Fibroblast of the aortic adventitia (primary cell): Measurements from ENCODE around the gene SNX13. TPM values are rescaled to one million over a fixed set of nuclear protein-coding genes. Genes with fewer than 3 reads are reported as not detected.

Experiments
- DNase-seq: peaks from one replicate; pipeline ENCODE4 v3.0.0-alpha.2; 2010; ENCODE audit warnings: low read depth
- H3K4me3 ChIP-seq: 2 replicates; pipeline ENCODE4 v1.5.1; 2011; ENCODE audit warnings: low read depth, mild to moderate bottlenecking, control low read depth, low read length, moderate library complexity
- total RNA-seq: library from RNA; depleted of rRNA; stranded (reverse); fragments of >200 nt; gene quantifications from 2 replicates; pipeline ENCODE4 v1.2.3, GENCODE V29; 2012; ENCODE audit warnings: low replicate concordance
- TF ChIP-seq, protein P1 (sequence below): IDR thresholded peaks from 2 replicates; pipeline ENCODE4 v1.5.1; 2011; ENCODE audit warnings: mild to moderate bottlenecking, low read length, control low read depth, inconsistent platforms; ENCODE audit not compliant: insufficient read depth

The SNX13 gene
- total RNA-seq, 1 donor, result 52.2 TPM

DNA sequence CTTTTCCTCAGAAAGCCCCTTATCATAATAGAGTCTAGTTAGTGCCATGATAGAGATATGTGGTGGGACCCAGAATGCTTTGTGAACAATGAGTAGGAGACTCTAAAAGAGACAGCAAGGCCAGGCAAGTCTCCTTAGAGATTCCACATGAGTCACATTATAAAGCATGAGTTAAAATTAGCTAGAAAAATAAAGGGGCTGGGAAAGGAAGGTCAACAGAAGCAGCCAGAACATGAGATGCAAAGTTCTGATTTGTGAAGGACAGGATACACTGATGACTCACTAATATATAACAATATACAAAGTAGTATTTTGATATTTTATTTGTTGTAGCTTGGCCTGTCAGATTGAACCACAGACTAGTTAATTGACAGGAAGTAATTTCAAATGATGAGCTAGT, 25.3 kb upstream of the SNX13 start:
- TF ChIP-seq, protein P1, sequence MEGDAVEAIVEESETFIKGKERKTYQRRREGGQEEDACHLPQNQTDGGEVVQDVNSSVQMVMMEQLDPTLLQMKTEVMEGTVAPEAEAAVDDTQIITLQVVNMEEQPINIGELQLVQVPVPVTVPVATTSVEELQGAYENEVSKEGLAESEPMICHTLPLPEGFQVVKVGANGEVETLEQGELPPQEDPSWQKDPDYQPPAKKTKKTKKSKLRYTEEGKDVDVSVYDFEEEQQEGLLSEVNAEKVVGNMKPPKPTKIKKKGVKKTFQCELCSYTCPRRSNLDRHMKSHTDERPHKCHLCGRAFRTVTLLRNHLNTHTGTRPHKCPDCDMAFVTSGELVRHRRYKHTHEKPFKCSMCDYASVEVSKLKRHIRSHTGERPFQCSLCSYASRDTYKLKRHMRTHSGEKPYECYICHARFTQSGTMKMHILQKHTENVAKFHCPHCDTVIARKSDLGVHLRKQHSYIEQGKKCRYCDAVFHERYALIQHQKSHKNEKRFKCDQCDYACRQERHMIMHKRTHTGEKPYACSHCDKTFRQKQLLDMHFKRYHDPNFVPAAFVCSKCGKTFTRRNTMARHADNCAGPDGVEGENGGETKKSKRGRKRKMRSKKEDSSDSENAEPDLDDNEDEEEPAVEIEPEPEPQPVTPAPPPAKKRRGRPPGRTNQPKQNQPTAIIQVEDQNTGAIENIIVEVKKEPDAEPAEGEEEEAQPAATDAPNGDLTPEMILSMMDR, result no peak
- peak; percentile 16 for DNase-seq
- H3K4me3 ChIP-seq, result no peak overlapping the region

DNA sequence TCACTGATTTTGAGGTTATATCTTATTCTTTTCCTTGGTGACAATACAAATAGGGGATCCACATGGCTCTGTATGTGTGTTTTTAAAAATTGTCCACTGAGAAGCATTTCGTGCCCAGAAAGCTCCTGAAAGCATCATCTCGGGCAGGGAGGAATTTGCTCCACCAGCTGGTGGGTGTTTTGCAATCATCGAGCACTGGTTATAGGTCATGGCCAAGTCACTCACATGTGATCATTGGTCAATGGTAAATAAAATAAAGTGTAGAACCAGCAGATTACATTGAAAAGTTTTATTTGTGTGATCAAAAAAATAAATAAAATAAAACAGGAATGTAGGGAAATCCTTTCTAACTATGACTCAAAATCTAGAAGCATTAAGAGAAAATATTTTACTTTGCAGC, 23.0 kb upstream of the SNX13 start:
- DNase-seq, result peak; percentile 48
- TF ChIP-seq, protein P1, result no peak
- H3K4me3 ChIP-seq, result no peak overlapping the region

DNA sequence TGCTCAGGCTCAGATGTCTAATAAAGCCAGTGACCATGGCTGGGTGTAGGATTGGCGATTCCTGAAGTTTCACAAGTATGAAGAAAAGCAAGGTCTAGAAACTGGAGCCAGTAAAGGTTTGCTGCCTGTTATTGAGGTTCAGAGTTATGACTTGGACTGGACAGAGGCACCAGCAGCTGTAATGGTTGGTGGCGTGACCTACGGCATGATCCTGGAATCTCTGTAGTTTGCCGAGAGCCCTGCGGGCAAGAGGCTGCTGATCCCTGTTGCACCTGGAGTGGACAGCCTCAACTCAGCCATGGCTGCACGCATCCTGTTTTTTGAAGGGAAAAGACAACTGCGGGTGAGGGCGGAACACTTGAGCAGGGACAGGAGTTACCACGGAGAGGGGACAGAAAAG, 22.4 kb upstream of the SNX13 start:
- no peak for DNase-seq
- TF ChIP-seq, protein P1, result no peak
- H3K4me3 ChIP-seq, result no peak overlapping the region

DNA sequence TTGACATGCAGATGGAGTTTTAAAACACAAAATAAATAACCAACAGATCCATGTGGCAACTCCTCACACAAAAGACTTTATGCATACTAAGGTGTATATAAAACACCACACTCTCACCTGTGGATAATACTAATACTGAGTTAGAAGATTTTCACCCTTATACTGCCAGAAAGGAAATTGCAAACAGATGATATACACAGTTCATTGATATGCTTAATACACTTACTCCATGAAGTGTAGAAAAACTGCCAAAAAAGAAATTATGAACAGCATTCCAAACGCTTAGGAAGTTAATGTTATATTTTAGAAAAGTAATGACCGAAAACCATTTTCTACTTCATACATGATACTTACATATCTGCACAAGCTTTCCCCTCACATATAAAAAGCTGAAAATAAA, 17.6 kb upstream of the SNX13 start:
- DNase-seq, result no peak
- TF ChIP-seq, protein P1, result no peak

DNA sequence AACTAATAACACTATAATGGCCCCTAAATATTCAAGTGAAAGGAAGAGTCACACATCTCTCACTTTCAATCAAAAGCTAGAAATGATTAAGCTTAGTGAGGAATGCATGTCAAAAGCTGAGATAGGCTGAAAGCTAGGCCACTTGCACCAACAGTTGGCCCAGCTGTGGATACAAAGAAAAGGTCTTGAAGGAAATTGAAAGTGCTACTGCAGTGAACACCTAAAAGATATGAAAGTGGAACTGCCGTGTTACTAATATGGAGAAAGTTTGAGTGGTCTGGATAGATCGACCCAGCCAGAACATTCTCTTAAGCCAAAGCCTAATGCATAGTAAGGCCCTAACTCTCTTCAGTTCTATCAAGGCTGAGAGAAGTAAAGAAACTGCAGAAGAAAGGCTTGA, 12.1 kb upstream of the SNX13 start:
- TF ChIP-seq, protein P1, result no peak
- DNase-seq, result no peak
- no peak overlapping the region for H3K4me3 ChIP-seq

More for the DNA sequence above, 17.6 kb upstream of the SNX13 start:
- H3K4me3 ChIP-seq, result no peak overlapping the region

DNA sequence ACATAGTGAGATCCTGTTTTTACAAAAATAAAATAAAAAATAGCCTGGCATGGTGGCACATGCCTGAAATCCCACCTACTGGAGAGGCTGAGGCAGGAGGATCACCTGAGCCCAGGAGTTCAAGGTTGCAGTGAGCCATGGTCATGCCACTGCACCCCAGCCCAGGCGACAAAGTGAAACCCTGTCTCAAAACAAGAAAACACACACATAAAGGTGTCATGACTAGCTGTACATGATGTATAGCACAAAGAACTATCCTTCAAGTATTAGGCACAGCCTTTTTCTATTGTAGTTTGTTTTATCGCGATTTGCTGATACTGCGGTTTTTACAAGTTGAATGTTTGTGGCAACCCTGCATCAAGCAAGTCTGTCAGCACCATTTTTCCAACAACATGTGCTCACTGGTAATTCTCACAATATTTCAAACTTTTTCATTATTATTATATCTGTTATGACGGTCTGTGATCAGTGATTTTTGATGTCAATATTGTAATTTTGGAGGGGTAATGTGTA, 11.5 kb upstream of the SNX13 start:
- H3K4me3 ChIP-seq, result no peak overlapping the region
- TF ChIP-seq, protein P1, result no peak
- DNase-seq, result no peak
